Adrenal gland (tissue), 12 donors: ENCODE measurements around the gene HMCN2. TPM values are rescaled to one million over a fixed set of nuclear protein-coding genes. Genes with fewer than 3 reads are reported as not detected.

ENCODE experiments used
- DNase-seq, 7 donors: peaks; one replicate each; pipeline ENCODE4 v3.0.0-alpha.2; 2019 to 2020
- H3K27ac ChIP-seq, 5 donors: fragments of 200-600 bp; sonication (generic) in 4 of 5; 1 replicate in 3 of 5; 2 replicates in 2 of 5; pipeline versions ENCODE4 v1.5.1 to v1.8.0; 2016 to 2020; ENCODE audit warnings: mild to moderate bottlenecking in 1 of 5
- H3K27me3 ChIP-seq: fragments of 200-600 bp; 2 replicates; pipeline ENCODE4 v1.8.0; 2021
- H3K36me3 ChIP-seq, 2 donors: fragments of 200-600 bp; replicated peaks in 1 of 2; 1 replicate in 1 of 2; 2 replicates in 1 of 2; pipeline versions ENCODE4 v1.5.1 to v1.8.0; 2018 to 2022
- H3K4me1 ChIP-seq, 2 donors: fragments of 200-600 bp; replicated peaks in 1 of 2; 1 replicate in 1 of 2; 2 replicates in 1 of 2; pipeline versions ENCODE4 v1.5.1 to v1.8.0; 2018 to 2021
- H3K4me3 ChIP-seq, 4 donors: fragments of 200-600 bp; sonication (generic) in 3 of 4; one replicate each; pipeline ENCODE4 v1.5.1; 2016 to 2018
- H3K9me3 ChIP-seq, 3 donors: fragments of 200-600 bp; sonication (generic) in 1 of 3; replicated peaks in 1 of 3; 1 replicate in 2 of 3; 2 replicates in 1 of 3; pipeline versions ENCODE4 v1.5.1 to v1.8.0; 2016 to 2021
- POLR2A ChIP-seq, 2 donors: fragments of 450-650 bp; IDR thresholded peaks; one replicate each; pipeline ENCODE4 v1.6.1; 2017; ENCODE audit warnings: antibody characterized with exemption in 2 of 2, mild to moderate bottlenecking in 2 of 2, moderate library complexity in 1 of 2
- WGBS, 4 donors: extraction: QIAGEN DNeasy Blood & Tissue Kit in 2 of 4; methylation state at CpG; one replicate each; pipeline versions ENCODE4 v1.1.5 to v1.1.7; 2013 to 2017; 5-methylcytosine and 5-hydroxymethylcytosine counted together
- intact Hi-C, 2 donors: fragments of 100-400 bp; cut with DNase I; formaldehyde crosslinking; loops; one replicate each; pipeline versions ENCODE4 v1.14.1 to v1.15.0; 2022 to 2023
- polyA plus RNA-seq, 3 donors: library from polyadenylated mRNA; stranded (reverse); fragments of 200-250 nt in 2 of 3; fragments of 350-450 nt in 1 of 3; fragmentation: Illumina TruSeq in 1 of 3; extraction: RNeasy Lipid Tissue Mini Kit (QIAGEN cat#74804) in 1 of 3; gene quantifications; one replicate each; pipeline ENCODE4 v1.2.3, GENCODE V29; 2013 to 2014
- total RNA-seq, 9 donors: library from RNA; depleted of rRNA in 4 of 9; stranded (reverse); fragments of >200 nt in 4 of 9; fragments of 120-200 nt in 1 of 9; fragmentation: NEBNext Ultra II Directional in 1 of 9; extraction: Animal tissue kit (Norgen Biotek cat#: 25700) in 1 of 9; gene quantifications; one replicate each; pipeline versions ENCODE4 v1.1.0 to v1.2.4, GENCODE V29; 2013 to 2023
- TF ChIP-seq, protein P1 (sequence below), 6 experiments: fragments of 450-650 bp in 4 of 6; fragments of 200-600 bp in 2 of 6; sonication (generic) in 1 of 6; IDR thresholded peaks; 1 replicate in 5 of 6; 2 replicates in 1 of 6; pipeline versions ENCODE4 v1.5.1 to v1.8.0; 2016 to 2021; ENCODE audit warnings: antibody characterized with exemption in 6 of 6, mild to moderate bottlenecking in 2 of 6, moderate library complexity in 1 of 6
- donor health status: healthy with polysubstance abuse.
- donor health status: Bipolar disorder and iron deficiency.
- donor health status: DM: yes; HTN: yes; CAD: no.
- donor health status: DM: no; HTN: no; CAD: no.
- donor health status: DM: no; HTN: no; CAD: no.
- donor health status: DM: yes; HTN: yes; CAD: no.

The HMCN2 gene
- total and polyA plus RNA-seq, 12 donors, result 0.05 to 25.8 (median 0.42) TPM; not detected in 1

DNA sequence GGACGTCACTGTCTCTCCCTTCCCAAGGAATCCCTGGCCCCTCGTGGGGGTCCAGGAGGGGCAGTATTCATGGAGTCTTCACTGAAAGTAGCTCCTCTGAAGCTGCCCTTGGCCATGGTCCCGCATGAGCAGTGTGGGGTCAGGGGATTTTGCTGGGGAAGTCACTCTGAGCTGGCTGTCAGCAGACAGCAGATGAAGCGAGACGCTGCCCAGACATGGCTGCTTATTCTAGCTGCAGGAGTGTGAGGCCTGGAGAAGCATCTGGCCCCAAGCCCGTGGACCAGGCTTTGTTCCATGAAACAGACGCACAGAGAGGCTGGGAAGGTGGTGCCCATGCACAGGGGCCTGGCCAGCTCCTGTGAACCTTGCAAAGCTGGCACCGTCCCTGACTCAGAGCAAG is 157.7 kb downstream of the HMCN2 start:
- H3K36me3 ChIP-seq, result no peaks in the 10 kb centered on the region
- WGBS, 4 donors, result 59 to 69% (median 62%) methylated on average over 5 to 8 of the region's 8 CpGs
- H3K4me1 ChIP-seq, result no peaks in the 10 kb centered on the region
- no peaks in the 10 kb centered on the region for H3K27me3 ChIP-seq
- TF ChIP-seq, protein P1, sequence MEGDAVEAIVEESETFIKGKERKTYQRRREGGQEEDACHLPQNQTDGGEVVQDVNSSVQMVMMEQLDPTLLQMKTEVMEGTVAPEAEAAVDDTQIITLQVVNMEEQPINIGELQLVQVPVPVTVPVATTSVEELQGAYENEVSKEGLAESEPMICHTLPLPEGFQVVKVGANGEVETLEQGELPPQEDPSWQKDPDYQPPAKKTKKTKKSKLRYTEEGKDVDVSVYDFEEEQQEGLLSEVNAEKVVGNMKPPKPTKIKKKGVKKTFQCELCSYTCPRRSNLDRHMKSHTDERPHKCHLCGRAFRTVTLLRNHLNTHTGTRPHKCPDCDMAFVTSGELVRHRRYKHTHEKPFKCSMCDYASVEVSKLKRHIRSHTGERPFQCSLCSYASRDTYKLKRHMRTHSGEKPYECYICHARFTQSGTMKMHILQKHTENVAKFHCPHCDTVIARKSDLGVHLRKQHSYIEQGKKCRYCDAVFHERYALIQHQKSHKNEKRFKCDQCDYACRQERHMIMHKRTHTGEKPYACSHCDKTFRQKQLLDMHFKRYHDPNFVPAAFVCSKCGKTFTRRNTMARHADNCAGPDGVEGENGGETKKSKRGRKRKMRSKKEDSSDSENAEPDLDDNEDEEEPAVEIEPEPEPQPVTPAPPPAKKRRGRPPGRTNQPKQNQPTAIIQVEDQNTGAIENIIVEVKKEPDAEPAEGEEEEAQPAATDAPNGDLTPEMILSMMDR (IDR thresholded peaks at IDR 0.05), result no peak
- TF ChIP-seq POLR2A (IDR thresholded peaks at IDR 0.05), result no peak
- H3K9me3 ChIP-seq, result no peaks in the 10 kb centered on the region
- H3K27ac ChIP-seq, result no peak overlapping the region
- no peak for DNase-seq
- no peak overlapping the region for H3K4me3 ChIP-seq
- intact Hi-C loops, result no loop called here

DNA sequence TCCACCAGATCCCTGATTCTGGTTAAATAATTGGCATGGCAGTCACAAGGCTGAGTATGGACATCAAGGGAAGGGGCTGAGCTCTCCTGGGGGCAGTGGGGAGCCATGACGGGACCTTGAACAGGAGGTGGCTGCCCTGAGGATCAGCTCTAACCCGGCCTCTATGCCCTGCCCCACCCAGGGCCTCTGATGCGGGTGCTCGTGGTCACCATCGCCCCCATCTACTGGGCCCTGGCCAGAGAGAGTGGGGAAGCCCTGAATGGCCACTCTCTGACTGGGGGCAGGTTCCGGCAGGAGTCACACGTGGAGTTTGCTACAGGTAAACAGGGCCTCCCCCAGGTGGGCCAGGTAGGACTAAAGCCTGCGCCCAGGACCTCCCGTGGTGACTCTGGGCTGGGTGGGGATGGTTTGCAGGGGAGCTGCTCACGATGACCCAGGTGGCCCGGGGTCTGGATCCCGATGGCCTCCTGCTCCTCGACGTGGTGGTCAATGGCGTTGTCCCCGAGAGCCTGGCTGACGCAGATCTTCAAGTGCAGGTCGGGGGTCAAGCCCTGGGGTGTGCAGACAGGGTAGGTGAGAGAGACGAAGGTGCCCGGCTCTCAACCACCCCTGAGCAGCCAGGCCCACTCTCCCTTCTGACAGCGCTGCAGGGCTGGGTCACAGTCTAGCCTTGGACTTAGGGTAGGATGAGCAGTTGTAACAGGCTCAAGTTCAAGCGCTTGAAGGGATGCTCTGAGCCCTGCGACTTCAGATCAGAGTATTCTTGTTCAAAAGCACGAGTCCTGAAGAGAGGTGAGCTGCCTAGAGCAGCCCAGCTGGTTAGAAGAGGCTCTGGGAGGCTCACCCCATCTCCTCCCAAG is 159.3 kb downstream of the HMCN2 start:
- Histone ChIP-seq H3K9me3 (no peaks in the 10 kb centered on the region), H3K36me3 (no peaks in the 10 kb centered on the region), H3K4me1 (no peaks in the 10 kb centered on the region), H3K27ac (no peak overlapping the region), H3K4me3 (no peak overlapping the region), H3K27me3 (no peaks in the 10 kb centered on the region)
- WGBS, 4 donors, result 73 to 92% (median 87%) methylated on average over 8 to 24 of the region's 24 CpGs
- TF ChIP-seq, protein P1 (IDR thresholded peaks at IDR 0.05), result no peak
- no peak for TF ChIP-seq POLR2A (IDR thresholded peaks at IDR 0.05)
- intact Hi-C loops, result no loop called here
- DNase-seq, result no peak

DNA sequence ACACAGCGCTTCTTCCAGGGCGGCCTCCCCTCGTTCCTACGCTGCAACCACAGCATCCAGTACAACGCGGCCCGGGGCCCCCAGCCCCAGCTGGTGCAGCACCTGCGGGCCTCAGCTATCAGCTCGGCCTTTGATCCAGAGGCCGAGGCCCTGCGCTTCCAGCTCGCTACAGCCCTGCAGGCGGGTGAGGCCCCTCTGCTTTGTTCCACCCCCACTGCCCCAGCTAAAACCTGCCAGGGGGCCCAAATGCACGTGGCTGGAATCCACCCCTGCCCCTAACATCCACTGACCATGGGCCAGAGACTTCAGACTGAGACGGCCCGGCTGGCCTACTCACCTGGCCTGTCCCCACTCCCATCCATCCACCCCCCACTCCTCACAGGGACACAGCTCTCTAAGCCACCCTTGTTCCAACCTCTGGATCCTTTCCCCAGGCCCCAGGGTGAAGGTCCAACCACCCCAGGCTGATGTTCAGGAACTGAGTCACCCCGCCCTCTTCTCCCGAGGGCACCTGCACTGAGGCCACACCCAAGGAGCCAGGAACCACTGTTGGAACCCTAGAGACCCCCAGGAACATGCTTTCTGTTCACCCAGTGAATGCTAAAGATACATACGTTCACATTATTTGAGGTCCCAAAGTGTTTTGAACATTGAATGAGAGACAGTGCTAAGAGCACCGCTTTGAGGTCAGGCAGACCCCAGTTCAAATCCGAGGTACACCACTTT is 160.3 kb downstream of the HMCN2 start:
- Histone ChIP-seq H3K9me3 (no peaks in the 10 kb centered on the region), H3K27ac (no peak overlapping the region), H3K4me3 (no peak overlapping the region), H3K27me3 (no peaks in the 10 kb centered on the region), H3K4me1 (no peaks in the 10 kb centered on the region), H3K36me3 (no peaks in the 10 kb centered on the region)
- intact Hi-C loops, result no loop called here
- 88 to 94% (median 89%) methylated on average over 10 to 21 of the region's 21 CpGs for WGBS, 4 donors
- TF ChIP-seq POLR2A (IDR thresholded peaks at IDR 0.05), result no peak
- TF ChIP-seq, protein P1 (IDR thresholded peaks at IDR 0.05), result no peak
- DNase-seq, result no peak

DNA sequence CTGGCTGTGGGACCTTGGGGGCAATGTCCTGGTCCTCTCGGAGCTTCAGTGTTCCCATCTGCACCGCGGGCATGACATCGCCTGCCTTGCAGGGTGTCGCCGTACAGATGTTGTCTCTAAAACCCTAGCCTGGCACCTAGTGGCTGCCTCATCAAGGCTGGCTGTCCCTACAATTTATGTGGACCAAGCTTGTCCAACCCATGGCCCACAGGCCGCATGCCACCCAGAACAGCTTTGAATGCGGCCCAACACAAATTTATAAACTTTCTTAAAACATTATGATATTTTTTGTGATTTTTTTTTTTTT is 160.9 kb downstream of the HMCN2 start:
- H3K4me3 ChIP-seq, result no peak overlapping the region
- H3K27me3 ChIP-seq, result no peaks in the 10 kb centered on the region
- WGBS, 4 donors, result 76 to 94% (median 86%) methylated on average over 8 of the region's 8 CpGs
- no peaks in the 10 kb centered on the region for H3K36me3 ChIP-seq
- DNase-seq, result no peak
- intact Hi-C loops, result no loop called here
- no peak for TF ChIP-seq POLR2A (IDR thresholded peaks at IDR 0.05)
- TF ChIP-seq, protein P1 (IDR thresholded peaks at IDR 0.05), result no peak
- H3K4me1 ChIP-seq, result no peaks in the 10 kb centered on the region
- H3K9me3 ChIP-seq, result no peaks in the 10 kb centered on the region
- H3K27ac ChIP-seq, result no peak overlapping the region
